CD4-positive, alpha-beta T cell (primary cell): Measurements from ENCODE around the gene CTNNA3. TPM values are rescaled to one million over a fixed set of nuclear protein-coding genes. Genes with fewer than 3 reads are reported as not detected.

Source experiments
- ATAC-seq: fragments of 200-7000 bp; cut with Tn5 transposase; one replicate; pipeline ENCODE4 v1.10.0; 2022; ENCODE audit warnings: mild to moderate bottlenecking; ENCODE audit not compliant: poor library complexity
- CTCF ChIA-PET: fragments of 350-600 bp; sonication (Branson Sonifier 250); formaldehyde crosslinking; loops from one replicate; lab custom pipeline; 2021; ENCODE audit warnings: antibody characterized with exemption, inconsistent platforms; lab: Charles Lee
- POLR2A ChIA-PET: fragments of 350-600 bp; sonication (Branson Sonifier 250); formaldehyde crosslinking; loops from one replicate; lab custom pipeline; 2021; ENCODE audit warnings: antibody characterized with exemption, inconsistent platforms; lab: Charles Lee
- DNase-seq, 14 experiments: peaks; one replicate each; pipeline ENCODE4 v3.0.0-alpha.2; 2013 to 2020; ENCODE audit warnings: mixed read lengths in 2 of 14
- H3K27ac ChIP-seq, 2 donors: one replicate each; pipeline versions ENCODE4 v1.5.1 to v1.7.0; 2013; ENCODE audit warnings: low read length in 2 of 2, low read depth in 1 of 2, mild to moderate bottlenecking in 1 of 2
- H3K27me3 ChIP-seq, 2 experiments: 1 replicate in 1 of 2; 2 replicates in 1 of 2; pipeline versions ENCODE4 v1.6.1 to v1.7.0; 2013; ENCODE audit warnings: low read length in 2 of 2, control low read depth in 1 of 2, mild to moderate bottlenecking in 1 of 2, moderate library complexity in 1 of 2; ENCODE audit not compliant: insufficient read depth in 2 of 2, control insufficient read depth in 1 of 2
- H3K36me3 ChIP-seq: one replicate; pipeline ENCODE4 v1.6.1; 2013; ENCODE audit warnings: low read length, control low read depth; ENCODE audit not compliant: insufficient read depth
- H3K4me1 ChIP-seq: one replicate; pipeline ENCODE4 v1.6.1; 2013; ENCODE audit warnings: low read length, control low read depth; ENCODE audit not compliant: insufficient read depth
- H3K4me3 ChIP-seq: one replicate; pipeline ENCODE4 v1.5.1; 2013; ENCODE audit warnings: mild to moderate bottlenecking, low read length, moderate library complexity
- H3K9me3 ChIP-seq, 2 experiments: 1 replicate in 1 of 2; 2 replicates in 1 of 2; pipeline versions ENCODE4 v1.6.1 to v1.7.0; 2013; ENCODE audit warnings: low read length in 2 of 2, mild to moderate bottlenecking in 2 of 2, control low read depth in 1 of 2, moderate library complexity in 1 of 2; ENCODE audit not compliant: control insufficient read depth in 1 of 2, insufficient read depth in 1 of 2
- H3K27ac Mint-ChIP-seq: one replicate; pipeline ENCODE4 v1.8.0; 2020; ENCODE audit warnings: mixed read lengths
- H3K27me3 Mint-ChIP-seq: one replicate; pipeline ENCODE4 v1.8.0; 2021; ENCODE audit warnings: mixed read lengths
- H3K36me3 Mint-ChIP-seq: one replicate; pipeline ENCODE4 v1.8.0; 2021; ENCODE audit warnings: low read depth, mixed read lengths
- H3K4me1 Mint-ChIP-seq: one replicate; pipeline ENCODE4 v1.8.0; 2021; ENCODE audit warnings: low read depth, mixed read lengths
- H3K4me3 Mint-ChIP-seq: one replicate; pipeline ENCODE4 v1.8.0; 2020; ENCODE audit warnings: mild to moderate bottlenecking, mixed read lengths
- H3K9me3 Mint-ChIP-seq: one replicate; pipeline ENCODE4 v1.8.0; 2020; ENCODE audit warnings: mixed read lengths
- intact Hi-C, 2 experiments: fragments of 100-400 bp; cut with DNase I in 1 of 2; cut with micrococcal nuclease in 1 of 2; formaldehyde crosslinking; loops; one replicate each; pipeline versions ENCODE4 v1.15.1 to v1.9.0; 2023 to 2025; cut with DNase I, micrococcal nuclease
- total RNA-seq, 174 experiments: library from RNA in 2 of 174; stranded (reverse) in 2 of 174; gene quantifications; one replicate each; pipeline ENCODE4 v1.2.3 and lab custom pipeline; 2021 to 2026
- TF ChIP-seq, protein P1 (sequence below): fragments of 200-600 bp; IDR thresholded peaks from one replicate; pipeline ENCODE4 v1.8.0; 2022; ENCODE audit warnings: antibody characterized with exemption, mild to moderate bottlenecking

CTNNA3 gene
- total RNA-seq, 2 experiments from 2014 or later: 0.80 TPM; not detected in 1

DNA sequence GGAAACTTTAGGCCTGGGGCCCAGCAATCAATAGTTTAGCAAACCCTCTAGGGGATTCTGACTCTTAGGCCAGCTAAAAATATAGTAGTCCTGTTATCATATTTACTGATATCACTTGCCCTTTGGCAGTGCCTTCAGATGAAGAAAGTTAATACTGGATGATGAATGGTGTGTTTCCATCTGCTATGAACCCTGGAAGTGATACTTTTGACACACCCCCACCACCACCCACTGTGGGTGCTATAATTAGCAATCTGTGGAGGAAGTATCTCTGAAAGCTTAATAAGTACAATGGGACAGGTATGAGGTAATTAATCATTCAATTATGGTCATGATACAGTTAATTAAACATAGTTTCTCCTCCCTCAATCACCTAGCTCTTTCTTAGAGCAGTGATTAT lies 860.6 kb downstream of the CTNNA3 start:
- no peak for DNase-seq
- Mint-ChIP-seq H3K9me3 (peaks cover 2% of the 10 kb centered on the region), H3K4me1 (no peaks in the 10 kb centered on the region), H3K36me3 (no peaks in the 10 kb centered on the region), H3K27ac (no peak overlapping the region), H3K4me3 (no peak overlapping the region), H3K27me3 (no peaks in the 10 kb centered on the region)
- Histone ChIP-seq H3K4me3 (no peak overlapping the region), H3K27me3 (no peaks in the 10 kb centered on the region), H3K36me3 (no peaks in the 10 kb centered on the region), H3K4me1 (no peaks in the 10 kb centered on the region), H3K27ac (no peak overlapping the region), H3K9me3 (no peaks in the 10 kb centered on the region)
- ChIA-PET CTCF (no interaction called here), POLR2A (no interaction called here)
- intact Hi-C loops: no loop called here
- TF ChIP-seq, protein P1, sequence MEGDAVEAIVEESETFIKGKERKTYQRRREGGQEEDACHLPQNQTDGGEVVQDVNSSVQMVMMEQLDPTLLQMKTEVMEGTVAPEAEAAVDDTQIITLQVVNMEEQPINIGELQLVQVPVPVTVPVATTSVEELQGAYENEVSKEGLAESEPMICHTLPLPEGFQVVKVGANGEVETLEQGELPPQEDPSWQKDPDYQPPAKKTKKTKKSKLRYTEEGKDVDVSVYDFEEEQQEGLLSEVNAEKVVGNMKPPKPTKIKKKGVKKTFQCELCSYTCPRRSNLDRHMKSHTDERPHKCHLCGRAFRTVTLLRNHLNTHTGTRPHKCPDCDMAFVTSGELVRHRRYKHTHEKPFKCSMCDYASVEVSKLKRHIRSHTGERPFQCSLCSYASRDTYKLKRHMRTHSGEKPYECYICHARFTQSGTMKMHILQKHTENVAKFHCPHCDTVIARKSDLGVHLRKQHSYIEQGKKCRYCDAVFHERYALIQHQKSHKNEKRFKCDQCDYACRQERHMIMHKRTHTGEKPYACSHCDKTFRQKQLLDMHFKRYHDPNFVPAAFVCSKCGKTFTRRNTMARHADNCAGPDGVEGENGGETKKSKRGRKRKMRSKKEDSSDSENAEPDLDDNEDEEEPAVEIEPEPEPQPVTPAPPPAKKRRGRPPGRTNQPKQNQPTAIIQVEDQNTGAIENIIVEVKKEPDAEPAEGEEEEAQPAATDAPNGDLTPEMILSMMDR: no peak
- ATAC-seq: no peak

DNA sequence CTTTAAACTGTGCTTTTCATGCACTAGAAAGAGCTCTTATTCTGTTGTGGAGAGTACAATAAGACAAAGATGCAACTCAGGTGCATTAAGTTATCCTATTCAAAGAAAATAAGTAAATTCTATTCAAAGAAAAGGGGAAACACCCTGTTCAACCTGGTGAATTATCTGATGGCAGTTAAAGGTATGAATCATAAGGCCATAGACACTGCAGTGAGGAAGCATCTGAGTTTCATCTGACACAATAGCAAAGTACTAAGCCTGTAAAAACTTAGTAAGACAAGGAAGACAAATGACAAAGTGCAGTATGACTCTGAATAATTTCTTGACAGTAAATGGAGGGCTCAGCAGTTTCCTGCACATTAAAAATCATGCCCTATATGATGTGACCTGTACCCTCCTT lies 861.2 kb downstream of the CTNNA3 start:
- POLR2A ChIA-PET: no interaction called here
- Mint-ChIP-seq H3K9me3 (peaks cover 2% of the 10 kb centered on the region), H3K4me1 (no peaks in the 10 kb centered on the region), H3K36me3 (no peaks in the 10 kb centered on the region), H3K27me3 (no peaks in the 10 kb centered on the region), H3K4me3 (no peak overlapping the region), H3K27ac (no peak overlapping the region)
- H3K27me3 ChIP-seq: no peaks in the 10 kb centered on the region
- ATAC-seq (no peak), DNase-seq (no peak)
- no peaks in the 10 kb centered on the region for H3K36me3 ChIP-seq
- CTCF ChIA-PET: no interaction called here
- H3K27ac ChIP-seq: no peak overlapping the region
- TF ChIP-seq, protein P1: no peak
- no peaks in the 10 kb centered on the region for H3K4me1 ChIP-seq
- H3K9me3 ChIP-seq: no peaks in the 10 kb centered on the region
- no peak overlapping the region for H3K4me3 ChIP-seq
- intact Hi-C loops: no loop called here

DNA sequence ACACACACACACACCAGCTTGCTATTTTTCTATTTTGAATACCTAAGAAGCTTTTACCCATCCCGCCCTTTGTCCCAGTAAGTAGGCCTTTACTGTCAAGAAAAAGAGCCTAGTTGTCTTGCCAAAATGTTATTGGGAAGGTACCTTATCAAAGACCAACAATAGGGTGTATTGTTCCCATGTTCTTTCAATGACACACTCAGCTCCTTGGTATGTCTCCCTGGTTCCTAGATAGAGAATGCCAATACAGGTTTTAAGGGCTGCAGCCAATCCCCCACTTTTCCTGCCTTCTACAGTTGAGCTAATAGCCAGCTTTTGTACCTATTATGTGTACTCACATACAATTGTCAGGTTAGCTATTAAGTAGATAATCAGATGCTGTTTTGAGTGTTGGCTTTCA lies 862.1 kb downstream of the CTNNA3 start:
- ChIA-PET CTCF (no interaction called here), POLR2A (no interaction called here)
- H3K36me3 Mint-ChIP-seq: no peaks in the 10 kb centered on the region
- ATAC-seq: no peak
- H3K27ac ChIP-seq: no peak overlapping the region
- DNase-seq: no peak
- TF ChIP-seq, protein P1: no peak
- intact Hi-C loops: no loop called here
- H3K4me3 Mint-ChIP-seq: no peak overlapping the region
- no peaks in the 10 kb centered on the region for H3K4me1 ChIP-seq
- H3K4me3 ChIP-seq: no peak overlapping the region
- H3K27ac Mint-ChIP-seq: no peak overlapping the region
- no peaks in the 10 kb centered on the region for H3K36me3 ChIP-seq
- H3K27me3 Mint-ChIP-seq: no peaks in the 10 kb centered on the region
- H3K9me3 Mint-ChIP-seq: no peaks in the 10 kb centered on the region
- no peaks in the 10 kb centered on the region for H3K27me3 ChIP-seq
- no peaks in the 10 kb centered on the region for H3K4me1 Mint-ChIP-seq
- H3K9me3 ChIP-seq: no peaks in the 10 kb centered on the region
